HepG2 (cell line): ENCODE data around the gene IL3.

Experiments used
- POLR2A ChIP-seq, 2 experiments: IDR thresholded peaks; 2 replicates each; pipeline ENCODE4 v1.6.1; 2011; ENCODE audit warnings: low read depth in 2 of 2, low read length in 2 of 2, mild to moderate bottlenecking in 1 of 2, moderate library complexity in 1 of 2; ENCODE audit not compliant: insufficient read depth in 1 of 2
- ZNF780A ChIP-seq: sonication (generic); formaldehyde crosslinking; IDR thresholded peaks from 2 replicates; pipeline ENCODE4 v1.8.0; 2022; ENCODE audit warnings: mild to moderate bottlenecking, missing genetic modification reagents, moderate library complexity

- TF ChIP-seq POLR2A (IDR thresholded peaks at IDR 0.05; ENCODE audit: insufficient read depth in 1 of 2, low read depth in 2 of 2, low read length in 2 of 2), result no peak
- TF ChIP-seq ZNF780A (CRISPR knock-in tag), result no peak
These were observed 10.3 kb upstream of the IL3 start for GRCh38 chr5:132050136-132050535.
